CD4-positive, alpha-beta T cell treated with Interferon alpha-2 for 1 hour (primary cell): ENCODE data around the gene ISM1.
"Not testable (repeated sequence)": the region's sequence is repeated elsewhere in the genome, so short reads cannot be mapped to it uniquely, and the experiment has no call there.

Experiments used
- DNase-seq, 2 donors: peaks; one replicate each; pipeline ENCODE4 v3.0.0-alpha.2; 2020 to 2022

Gene ISM1

DNA sequence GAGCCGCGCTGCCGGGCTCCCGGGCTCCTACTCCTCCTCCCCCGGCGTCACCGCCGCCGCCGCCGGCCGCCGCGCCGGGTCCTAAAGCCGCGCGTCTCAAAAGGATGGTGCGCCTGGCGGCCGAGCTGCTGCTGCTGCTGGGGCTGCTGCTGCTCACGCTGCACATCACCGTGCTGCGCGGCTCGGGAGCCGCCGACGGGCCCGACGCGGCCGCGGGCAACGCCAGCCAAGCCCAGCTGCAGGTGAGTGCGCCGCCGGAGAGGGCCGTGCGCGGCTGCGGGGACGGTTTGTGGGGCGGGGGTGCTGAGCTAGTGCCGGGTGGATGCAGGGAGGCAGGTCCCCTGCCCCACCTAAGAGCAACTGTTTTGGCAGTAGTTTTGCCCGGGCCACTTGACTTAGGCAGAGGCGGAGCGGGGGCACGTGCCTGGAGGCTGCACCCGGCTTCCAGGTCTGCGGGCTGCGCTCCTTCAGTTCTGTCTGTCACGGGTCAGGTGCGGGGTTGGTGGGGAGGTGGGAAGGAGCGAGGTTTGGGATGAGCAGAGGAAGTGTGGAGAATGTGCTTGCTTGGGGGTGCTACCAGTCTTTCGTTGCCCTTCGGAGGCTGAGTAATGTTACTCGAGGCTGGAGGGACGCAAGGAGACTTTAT lies 722 bp downstream of the ISM1 start:
- DNase-seq, result peak; percentile 35 to 77

DNA sequence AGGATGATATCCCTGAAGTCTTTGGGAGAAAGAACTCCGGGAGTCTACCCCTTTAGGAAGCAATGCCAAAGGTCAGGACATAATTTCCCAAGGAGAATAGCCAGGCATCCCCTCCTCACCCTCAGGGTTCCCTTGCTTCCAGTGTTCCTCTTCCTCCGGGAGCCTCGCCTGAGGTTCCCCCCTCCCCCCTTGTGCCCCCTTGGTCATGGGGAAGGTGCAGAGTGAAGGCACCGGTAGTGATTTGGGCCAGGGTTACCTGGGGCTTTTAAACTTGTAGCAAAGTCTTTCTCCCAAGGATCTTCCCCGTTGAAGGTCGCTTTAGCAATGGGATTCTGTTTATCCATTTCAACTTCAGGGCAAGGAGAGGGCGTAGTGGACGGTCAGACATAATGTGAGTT lies 1.2 kb downstream of the ISM1 start:
- DNase-seq, result no peak

DNA sequence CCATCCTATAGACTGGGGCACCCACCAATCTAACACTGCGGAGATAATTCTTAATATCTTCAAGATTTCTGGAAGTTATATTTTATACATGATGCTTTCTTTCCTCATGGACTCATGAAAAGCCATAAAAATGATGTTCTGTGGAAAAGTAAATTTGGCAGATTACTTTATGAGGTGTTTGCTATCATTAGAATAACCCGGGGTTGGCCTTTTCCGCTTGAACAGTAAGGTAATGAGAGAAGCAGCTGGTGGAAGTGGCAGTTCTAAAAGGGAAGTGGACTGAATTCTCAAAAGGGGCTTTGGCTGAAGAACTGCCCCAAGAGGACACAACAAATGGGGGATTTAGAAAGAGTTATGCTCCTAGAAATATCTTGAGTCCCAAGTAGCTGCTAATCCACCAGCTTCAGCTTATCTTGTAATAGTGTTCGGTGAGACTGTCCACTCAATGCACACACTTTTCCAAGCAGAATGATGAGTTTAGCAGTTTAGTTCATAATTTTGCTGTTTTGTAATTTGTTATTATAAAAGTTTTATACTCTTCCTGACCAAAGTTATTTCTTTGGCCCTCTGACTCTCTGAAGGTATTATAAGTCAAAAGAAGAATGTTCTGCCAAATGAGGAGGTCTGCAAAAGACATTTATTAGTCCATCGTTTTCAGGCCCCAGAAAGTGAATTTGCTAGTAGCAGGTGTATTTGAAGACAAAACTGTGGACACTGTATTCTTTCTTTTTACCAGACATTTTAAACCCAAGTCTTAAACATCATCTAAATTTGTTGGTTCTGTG lies 2.9 kb downstream of the ISM1 start:
- no peak for DNase-seq

DNA sequence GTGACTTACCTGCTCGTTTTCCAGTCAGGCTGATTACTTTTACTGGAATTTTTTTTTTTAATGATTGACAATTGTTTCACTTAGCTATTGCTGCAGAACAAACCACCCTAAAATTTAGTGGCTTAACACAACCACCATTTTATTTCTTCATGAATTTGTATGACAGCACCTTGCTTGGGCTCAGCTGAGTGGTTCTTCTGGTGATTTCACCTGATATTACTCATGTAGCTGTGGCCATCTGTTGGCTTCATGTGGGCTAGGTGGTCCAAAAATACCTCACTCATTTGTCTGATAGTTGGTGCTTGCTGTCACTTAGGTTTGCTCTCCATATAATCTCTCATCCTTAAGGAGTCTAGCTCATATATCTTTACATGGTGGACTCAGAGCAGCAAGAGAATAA lies 5.3 kb downstream of the ISM1 start:
- no peak for DNase-seq

DNA sequence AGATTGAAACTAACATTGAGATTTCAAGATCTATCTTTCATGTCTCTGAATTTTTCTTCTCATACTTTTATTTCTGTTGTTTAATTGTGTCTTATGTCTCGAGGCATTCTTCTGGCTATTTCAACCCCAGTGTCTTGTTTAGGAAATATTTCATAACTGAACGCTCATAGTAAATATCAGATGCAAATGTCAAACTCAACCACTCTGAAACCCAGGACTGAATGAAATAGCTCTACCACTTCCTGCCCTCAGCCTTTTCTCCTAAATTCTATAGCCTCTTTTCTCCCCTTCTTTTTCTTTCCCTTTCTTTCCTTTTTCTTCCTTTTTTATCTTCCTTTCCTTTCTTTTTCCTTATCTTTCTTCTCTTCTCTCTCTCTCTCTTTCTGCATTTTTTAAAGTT lies 7.7 kb downstream of the ISM1 start:
- DNase-seq, result peak in 1 of 2 donors; percentile 25

DNA sequence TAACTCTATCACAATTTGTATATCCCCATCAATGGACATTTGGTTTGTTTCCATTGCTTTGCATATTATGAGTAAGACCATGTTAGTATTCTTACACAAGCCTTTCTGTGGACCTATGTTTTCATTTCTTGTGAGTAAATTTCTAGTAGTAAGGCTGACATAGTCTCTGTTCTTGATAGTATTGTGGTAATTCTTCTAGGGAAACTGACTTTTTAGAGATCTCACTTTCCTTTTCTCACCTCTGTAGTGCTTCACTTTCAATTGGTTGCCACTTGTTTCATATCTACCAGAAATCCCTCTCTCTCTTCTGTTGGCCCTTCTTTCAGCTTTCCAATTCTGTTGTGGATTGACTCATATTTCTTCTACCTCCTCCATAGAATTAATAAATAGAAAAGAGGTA lies 8.5 kb downstream of the ISM1 start:
- DNase-seq, result peak in 1 of 2 donors; percentile 32

DNA sequence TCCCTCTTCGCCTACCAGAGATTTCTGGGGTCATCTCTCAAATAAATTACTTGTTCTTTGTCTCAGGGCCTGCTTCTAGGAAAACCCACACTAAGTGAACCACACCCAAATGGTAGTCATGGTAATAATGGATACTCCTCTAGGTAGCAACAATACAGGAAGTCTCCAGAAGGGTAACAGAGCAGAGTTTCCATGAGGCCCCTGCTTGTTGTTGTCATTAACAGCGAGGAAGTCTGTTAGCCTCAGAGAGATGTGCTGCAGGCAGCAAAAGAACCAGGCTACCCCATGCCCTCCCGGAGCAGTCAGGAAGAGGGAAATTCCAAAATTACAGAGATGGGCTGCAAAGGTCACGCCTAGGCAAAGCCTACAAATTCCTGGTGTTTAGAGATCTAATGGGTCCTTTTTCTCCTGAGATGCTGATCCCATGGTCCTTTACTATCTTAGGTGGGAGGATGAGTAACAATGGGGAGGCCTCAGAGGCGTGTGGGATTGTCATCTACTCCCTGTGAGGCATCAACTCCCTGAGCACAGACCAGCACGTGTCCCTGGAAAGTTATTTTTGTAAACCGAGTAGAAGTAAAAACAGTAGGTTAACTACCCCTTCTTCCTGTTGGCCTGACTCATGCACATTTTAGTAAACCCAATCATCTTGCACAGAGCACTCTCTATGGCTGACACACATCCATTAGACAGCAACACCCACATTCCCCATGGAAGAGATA lies 10.1 kb downstream of the ISM1 start:
- DNase-seq, result peak; percentile 62 to 86

DNA sequence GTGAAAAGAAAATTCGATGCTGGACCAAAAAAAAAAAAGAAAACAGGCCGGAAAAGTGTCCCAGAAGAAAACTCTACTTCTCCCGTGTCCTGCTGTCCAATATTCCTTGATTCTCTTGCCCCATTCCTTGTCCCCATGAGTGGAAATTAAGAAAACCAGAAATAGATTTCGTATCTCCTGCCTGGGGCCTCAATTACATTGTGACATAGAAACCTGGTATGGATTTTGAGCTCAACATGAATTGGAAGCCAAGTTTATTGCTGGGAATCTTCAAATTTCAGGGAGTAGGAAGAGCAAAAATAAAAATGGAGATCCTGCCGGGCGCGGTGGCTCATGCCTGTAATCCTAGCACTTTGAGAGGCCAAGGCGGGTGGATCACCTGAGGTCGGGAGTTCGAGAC lies 11.9 kb downstream of the ISM1 start:
- no peak for DNase-seq

DNA sequence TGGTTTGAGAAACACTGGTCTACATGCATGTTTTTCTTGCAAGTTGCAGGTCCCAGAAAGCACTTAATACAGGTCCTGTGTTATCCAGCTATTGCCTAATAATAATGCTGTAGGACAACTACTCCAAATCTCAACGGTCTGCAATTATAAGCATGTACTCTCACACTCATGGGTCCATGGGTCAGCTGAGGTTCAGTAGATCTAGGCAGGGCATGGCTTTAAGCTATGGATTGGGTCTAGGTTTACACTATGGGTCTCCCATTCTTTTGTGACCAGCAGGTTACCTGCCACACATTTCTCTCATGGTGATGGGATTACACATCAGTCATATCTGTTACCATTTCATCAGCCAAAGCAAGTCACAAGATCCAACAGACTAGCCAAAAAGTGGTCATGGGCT lies 13.9 kb downstream of the ISM1 start:
- no peak for DNase-seq

DNA sequence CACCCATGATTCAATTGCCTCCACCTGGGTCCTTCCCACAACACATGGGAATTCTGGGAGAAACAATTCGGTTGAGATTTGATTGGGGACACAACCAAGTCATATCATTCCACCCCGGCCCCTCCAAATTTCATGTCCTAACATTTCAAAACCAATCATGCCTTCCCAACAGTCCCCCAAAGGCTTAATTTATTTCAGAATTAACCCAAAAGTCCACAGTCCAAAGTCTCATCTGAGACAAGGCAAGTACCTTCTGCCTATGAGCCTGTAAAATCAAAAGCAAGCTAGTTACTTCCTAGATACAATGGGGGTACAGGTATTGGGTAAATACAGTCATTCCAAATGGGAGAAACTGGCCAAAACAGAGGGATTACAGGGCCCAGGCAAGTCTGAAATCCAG lies 15.3 kb downstream of the ISM1 start:
- DNase-seq, result not testable (repeated sequence)

DNA sequence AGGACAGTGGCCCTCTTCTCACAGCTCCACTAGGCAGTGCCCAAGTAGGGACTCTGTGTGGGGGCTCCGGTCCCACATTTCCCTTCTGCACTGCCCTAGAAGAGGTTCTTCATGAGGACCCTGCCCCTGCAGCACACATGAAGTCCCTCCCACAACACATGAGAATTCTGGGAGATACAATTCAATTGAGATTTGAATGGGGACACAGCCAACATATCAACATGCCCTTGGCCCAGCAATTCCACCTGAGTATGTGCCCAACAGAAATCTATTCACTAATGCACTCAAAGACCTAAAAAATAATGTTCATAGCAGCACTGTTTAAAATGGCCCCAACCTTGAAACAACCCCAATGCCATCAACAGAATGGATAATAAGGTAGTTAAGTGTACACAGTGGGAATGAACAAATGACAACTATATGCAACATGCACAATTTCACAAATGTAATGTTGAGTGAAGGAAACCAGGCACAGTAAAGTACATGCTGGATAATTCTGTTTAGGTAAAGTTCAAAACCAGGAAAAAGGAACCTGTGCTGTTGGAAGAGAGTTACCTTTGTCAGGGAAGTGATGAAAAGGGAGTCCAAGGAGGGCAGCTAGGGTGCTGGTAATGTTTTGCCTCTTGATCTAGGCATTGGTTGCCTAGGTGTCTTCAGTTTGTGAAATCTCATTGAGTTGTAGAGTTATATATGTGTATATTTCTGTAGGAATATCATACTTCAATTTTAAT lies 16.1 kb downstream of the ISM1 start:
- no peak for DNase-seq

DNA sequence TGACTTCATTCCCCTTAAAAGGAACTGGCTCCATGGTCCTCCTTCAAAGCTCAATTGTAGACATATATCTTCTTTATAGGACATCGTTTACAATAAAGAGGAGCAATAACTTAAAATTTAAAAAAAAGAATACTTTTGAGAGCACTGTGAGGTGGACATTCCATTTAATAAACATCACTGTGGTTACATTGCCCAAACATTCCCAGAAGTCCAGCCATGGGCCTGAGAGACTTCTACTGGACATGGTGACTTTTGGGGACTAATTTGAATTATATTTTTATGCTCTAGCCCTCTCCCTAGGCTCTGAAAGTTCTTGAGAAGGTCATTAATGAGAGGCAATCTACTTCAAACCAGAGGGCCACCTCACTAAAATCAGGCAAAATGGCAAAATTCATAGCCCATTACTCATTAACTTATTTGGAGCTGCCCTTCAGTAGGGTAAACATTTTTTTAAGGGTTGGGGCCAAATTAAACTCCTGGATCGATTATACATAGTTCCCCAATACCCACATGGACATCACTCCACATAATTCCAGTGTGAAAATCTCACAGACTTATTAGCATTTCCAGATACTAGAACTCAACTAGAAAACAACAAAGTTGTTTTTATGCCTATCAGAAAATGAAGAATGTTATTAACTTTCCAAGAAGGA lies 17.1 kb downstream of the ISM1 start:
- DNase-seq, result no peak

DNA sequence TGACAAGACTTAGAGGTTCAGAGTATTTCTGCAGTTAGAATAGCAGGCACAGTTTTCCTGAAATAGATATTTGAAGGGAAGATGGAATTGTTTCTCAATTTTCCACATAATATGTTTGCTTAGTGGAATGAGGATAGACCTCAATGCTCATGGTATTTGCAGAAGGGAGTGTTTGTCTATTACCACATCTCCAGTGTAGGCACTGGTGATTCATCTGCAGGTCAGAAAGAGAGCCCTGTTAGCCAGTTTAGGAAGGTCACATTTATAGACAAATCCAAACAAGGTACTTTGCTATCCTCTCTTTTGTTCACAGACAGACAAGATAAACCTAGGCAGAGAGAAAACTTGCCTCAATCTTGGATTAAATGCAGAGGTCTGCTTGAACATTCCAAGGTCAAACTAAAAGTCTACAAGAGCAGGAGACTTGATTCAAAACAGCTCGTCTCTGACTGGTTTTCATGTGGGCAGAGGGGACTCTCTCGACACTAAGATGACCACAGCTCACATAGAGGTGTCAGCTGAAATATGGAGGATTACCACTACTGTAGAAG lies 22.8 kb downstream of the ISM1 start:
- no peak for DNase-seq

DNA sequence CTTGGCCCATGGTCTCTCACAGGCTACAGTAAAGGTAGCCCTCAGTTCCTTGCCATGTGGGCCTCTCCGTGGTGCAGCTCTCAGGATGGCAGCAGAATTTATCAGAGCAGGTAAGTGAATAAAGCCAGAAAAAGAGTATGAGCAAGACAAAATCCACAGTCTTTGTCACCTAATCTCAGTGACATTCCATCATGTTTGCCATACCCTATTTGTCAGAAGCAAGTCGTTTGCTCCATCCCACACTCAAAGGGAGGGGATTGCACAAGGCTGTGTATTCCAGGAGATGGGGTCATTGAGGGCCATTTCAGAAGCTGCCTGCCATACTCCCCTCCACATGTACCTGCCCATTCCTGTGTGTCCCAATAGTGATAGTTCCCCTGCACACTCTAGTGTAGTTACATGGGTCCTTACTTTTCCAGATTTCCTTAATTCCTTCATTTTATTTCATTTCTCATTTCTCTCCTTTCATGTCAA lies 24.2 kb downstream of the ISM1 start:
- DNase-seq, result no peak

DNA sequence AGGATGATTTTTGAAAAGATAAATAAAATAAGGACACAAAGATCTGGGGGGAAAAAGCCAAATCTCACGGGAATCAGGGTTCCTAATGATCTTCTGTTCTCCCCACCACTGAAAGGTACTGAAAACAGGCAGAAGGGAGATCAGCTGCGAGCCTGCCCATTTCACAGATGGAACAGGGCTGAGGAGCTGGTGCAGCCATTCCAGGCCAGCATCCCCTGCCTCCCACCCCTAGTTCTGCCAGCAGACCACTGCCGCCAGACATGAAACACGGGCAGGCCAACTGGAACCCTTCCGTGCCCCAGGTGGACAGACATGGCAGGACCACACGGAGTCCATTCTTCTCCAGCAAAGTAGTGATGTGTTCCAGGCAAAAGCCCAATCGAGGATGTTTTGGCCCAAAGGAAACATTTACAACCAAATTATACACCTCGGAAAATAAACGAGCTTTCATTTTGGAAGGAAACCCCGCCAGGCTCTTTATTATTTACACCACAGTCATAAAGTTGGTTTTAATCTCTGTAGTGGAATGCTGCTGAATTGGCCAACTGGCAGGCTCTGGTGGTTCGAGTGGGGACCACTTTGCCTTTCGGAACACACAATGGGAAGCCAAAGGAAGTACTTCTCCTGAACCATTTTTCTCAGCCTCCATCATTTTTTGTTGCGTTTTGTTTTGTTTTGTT lies 28.2 kb downstream of the ISM1 start:
- DNase-seq, result no peak

DNA sequence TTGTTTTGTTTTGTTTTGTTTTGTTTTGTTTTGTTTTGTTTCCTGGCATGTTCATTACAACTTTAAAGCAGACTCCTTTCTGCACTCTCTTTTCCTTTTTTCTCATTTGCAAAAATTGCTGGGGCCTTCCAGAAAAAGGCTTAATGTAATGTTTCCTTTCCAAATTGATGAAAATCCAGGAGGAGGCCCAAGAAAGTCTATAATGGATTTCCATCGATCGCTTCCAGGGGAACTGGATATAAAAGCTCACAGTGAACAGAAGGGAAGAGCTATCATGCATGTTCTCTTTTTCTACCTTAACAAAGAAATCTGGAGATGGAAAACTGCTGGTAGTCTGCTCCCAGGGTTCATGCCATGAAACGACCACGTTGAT lies 28.7 kb downstream of the ISM1 start:
- no peak for DNase-seq

DNA sequence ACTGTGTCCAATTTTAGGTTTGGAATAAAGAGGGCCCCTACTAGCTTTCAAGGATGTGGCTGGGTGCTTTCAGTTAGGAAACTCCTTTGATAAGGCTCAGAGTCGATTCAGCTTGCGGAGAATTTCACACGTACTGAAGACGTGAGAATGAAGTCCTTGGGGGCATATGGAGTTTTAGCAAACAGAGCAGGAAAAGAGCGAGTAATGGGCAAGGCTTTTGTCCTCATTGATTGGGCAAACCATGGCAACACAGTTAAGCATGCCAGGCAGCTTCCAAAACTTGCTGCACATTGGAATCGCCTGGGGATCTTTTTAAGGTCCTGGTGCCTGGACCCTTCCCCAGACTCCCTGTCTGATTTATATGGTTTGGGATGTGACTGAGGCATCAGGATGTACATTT lies 29.2 kb downstream of the ISM1 start:
- DNase-seq, result no peak

DNA sequence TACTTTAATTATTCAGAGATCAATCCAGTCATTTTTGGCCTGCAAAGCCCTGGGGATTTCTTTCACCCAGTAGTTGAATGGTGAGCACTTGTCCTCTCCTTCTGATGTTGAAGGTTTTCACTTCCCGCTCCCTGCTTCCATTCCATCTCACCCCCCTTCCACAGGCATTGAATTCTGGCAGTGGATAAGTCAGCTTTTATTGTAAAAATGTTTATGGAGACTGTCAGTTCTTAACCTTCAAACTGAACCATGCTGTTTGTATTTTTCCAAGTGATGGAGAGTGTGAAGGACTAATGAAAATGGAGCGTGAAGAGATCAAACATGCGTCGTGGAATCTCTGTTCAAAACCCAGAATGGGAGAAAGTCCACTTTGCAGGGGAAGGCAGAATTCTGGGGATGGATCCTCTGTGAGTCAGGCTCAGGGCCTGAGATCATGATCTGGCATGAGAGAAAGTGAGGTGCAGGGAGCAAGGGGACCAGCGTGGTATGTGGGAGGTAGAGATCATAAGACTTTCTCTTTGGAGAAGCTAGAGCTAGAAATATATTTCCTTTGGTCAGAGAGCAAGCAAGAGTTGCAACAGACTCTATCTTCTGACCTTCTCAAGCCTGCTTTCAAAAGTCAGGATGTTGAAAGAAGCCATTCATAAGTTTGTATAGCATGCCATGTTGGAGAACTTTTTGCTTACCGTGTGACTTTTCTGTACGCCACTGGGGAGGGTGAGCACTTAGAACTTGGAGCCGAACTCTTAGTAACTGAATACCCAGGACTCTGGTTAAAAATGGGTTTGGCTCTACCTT lies 30.2 kb downstream of the ISM1 start:
- no peak for DNase-seq

DNA sequence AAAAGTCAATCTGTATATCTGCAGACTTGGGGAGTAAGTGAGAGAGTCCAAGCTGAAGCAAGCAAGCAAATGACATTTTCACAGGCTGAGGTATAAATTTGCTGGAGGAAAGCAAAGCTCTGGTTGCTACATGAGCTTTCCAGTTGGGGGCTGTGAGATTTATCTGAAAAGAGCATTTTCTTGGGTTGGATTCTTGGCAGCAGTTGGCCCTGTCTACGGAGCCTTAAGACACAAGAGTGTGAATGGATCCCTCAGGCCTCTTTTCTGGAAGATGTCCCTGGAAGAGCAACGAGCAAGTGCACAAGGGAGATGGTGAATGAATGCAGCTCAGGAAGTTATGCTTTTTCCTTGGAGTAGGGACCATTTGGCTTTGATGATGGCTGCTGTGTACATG lies 30.8 kb downstream of the ISM1 start:
- DNase-seq, result no peak

DNA sequence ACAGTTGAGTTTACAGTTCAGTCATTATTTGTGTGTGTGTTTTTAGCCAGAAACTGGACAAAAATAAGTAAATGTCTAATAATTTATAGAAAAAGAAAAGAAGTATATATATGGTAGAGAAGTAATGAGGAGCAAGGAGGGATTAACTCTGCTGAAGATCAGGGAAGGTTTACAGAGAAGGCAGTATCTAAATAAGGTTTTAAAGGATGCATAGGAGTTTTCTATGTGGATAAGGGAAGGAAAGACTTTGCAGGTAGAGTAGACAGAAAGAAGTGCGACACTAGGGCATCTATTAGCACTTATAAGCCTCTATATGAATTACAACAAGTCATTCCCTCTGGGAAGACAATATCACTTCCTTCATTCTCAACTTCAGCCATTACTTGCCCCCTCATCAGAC lies 34.3 kb downstream of the ISM1 start:
- no peak for DNase-seq

DNA sequence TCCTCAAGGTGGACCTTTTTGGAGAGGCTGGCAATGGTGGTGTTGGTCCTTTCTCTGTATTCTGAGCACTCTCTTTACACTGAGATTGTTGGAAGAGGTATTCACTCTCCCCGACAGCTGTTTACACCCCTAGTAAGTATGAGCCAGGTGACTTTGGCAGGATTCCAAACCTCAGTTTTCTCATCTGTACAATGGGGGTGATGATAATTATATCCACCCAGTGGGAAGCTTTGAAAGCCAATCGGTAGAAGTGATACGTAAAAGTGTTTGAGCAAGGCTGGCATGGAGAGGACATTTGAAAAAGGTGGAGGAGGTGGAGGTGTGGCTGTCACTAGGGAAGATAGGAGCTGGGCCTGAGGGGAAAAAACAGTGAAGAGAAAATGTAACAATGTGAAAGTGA lies 35.5 kb downstream of the ISM1 start:
- DNase-seq, result no peak
